HG02571 (cell line): ENCODE data around the gene EPHA8.

Experiments used
- ATAC-seq: cut with Tn5 transposase; IDR thresholded peaks from one replicate; pipeline ENCODE4 v1.9.1; 2021; ENCODE audit warnings: mild to moderate bottlenecking, moderate library complexity; ENCODE audit not compliant: unreplicated experiment

Gene EPHA8

DNA sequence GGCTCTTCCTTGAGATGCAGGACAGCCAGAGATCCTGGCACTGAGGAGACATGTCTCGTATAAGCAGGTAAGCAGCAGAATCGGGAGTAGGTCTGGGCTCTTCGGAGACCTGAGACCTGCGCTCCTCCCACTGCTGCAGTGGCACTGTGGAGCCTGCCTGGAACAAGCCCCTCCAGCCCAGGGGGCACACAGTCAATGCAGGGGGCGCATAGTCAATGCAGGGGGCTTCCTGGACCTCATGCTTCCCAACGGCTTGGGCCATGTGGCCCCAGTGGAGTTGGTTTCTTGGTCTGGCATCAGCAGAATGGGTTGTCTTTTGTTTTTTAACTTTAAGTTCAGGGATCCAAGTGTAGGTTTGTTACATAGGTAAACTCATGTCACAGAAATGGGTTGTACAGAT is 27.9 kb upstream of the EPHA8 start:
- ATAC-seq = no peak

DNA sequence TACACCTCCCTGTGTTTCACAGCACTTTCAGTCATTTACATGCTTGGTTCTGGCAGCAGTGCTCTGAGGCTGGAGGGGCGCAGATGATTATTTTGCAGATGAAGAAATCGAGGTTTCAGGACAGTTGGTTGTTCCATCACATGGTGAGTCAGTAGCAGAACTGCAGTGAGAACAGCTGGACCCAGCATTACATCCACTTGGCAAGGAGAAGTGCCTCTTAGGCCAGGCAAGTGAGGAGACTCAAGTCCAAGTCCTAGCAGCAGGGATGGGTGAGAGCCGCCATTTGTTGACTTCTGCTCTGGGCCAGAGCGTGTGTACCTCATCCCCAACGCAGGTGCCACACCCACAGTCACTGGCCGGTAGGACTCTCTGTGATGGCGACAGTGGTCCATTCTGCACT is 26.8 kb upstream of the EPHA8 start:
- ATAC-seq = no peak

DNA sequence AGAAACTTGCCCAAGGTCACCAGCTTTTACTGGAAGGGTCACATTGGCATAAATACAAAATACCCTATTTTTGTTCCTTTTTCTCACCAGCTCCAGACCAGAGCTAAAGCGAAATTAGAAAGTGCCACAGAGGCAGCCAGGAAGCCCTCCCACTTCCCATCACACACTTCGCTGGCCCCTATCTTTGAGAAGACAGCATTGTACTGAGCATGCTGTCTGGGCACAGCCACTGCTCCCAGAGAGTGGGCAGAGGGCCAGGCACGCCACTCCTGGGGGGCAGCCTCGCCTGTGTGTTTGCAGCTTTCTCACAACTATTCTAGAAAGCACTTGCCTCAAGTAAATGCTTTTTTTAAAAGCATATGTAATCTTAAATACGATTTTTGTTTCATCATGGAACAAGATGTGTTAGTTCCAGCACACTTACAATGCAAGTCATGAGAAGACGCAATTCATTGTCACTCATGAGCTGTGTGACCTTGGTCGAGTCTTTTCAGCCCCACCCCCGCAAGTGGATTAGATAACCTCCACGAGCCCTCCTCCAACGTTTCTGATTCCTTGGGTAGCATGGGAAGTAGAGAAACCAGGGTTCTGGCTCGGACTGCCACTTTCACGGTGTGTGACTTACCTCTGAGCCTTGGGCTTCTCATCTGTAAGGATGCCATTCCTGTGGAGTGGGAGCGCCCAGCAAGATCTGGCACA is 25.7 kb upstream of the EPHA8 start:
- ATAC-seq = no peak

DNA sequence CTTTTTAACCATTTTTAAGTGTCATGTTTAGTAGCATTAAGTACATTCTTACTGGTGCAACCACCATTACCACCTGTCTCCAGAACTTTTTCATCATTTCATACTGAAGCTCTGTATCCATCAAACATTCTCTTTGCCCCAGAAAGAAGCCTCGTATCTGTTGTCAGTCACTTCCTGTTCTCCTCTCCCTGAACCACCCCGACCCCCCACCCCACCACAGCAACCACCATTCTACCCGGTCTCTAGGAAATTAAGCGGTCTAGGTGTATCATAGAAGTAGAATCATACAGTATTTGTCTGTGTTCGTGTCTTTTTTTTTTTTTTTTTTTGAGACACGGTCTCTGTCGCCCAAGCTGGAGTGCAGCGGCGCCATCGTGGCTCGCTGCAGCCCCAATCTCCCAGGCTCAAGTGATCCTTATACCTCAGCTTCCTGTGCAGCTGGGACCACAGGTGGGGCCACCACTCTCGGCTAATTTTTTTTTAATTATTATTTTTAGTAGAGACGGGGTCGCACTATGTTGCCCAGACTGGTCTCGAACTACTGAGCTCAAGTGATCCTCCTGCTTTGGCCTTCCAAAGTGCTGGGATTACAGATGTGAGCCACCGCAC is 23.7 kb upstream of the EPHA8 start:
- no peak for ATAC-seq

DNA sequence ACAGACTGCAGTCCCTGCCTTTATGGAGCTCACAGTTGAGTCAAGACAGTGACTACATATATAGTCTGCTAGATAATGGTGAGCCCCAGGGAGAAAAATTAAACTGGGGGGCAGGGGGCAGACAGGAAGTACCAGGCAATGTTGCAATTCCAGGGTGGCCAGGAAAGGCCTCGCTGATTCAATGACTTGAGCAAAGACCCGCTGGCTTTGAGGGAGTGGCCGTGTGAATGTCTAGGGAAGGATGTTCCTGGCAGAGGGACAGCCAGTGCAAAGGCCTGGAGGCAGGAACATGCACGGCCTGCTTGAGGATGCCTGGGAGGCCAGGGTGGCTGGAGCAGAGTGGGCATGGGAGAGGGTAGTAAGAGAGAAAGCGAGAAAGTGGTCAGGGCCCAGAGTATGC is 23.0 kb upstream of the EPHA8 start:
- no peak for ATAC-seq

DNA sequence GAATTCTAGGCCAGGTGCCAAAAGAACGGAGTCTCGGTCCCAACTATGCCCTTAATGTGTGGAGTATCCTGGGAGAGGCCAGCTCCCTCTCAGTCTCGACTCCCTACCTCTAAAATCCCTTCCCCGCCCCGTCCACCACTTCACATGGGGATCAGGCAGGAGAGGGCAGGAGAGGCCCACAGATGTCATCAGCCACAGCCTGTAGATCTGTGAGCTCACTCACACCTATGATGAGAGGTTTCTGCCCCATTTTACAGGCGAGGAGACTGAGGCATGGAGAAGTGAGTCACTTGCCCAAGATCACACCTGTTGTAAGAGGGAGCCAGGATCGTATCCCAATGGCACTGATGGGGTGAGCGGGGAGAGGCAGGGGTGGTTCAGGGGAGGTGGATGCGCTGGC is 20.4 kb upstream of the EPHA8 start:
- no peak for ATAC-seq

DNA sequence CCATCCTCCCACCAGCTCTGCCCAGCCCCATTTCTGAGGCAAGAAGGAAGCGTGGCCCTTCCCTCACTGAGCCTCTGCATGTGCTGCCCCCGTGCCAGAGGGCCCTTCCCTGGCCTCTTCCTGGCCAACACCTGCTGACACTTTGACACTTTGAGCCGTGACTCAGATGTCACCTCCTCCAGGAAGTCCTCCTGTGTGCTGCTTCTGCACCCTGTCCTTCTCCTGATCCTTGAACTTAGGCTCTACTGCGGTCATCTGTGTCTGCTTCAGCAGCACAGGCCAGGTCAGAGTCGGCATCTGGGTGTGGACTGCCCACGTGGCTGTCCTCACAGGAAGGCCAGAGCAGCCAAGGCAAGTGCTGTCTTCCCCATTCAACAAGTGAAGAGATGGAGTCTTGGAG is 19.6 kb upstream of the EPHA8 start:
- ATAC-seq = no peak

DNA sequence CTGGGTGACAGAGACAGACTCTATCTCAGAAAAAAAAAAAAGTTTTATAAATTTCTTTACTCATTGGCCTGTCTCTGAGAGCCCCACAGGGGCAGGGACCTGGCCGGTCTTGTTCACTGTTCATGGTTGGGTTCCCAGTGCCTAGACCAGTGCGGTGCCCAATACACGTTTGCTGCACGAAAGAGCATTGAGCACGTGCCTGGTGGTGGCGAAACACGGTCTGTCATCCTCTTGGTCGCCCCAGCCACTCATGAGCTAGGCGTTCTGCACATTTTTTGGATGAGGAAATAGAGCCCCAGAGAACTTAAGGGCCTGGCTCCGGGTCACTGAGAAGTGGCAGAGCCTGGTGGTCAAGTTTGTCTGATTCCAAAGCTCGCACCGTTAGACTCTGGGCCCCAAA is 18.7 kb upstream of the EPHA8 start:
- ATAC-seq = no peak

DNA sequence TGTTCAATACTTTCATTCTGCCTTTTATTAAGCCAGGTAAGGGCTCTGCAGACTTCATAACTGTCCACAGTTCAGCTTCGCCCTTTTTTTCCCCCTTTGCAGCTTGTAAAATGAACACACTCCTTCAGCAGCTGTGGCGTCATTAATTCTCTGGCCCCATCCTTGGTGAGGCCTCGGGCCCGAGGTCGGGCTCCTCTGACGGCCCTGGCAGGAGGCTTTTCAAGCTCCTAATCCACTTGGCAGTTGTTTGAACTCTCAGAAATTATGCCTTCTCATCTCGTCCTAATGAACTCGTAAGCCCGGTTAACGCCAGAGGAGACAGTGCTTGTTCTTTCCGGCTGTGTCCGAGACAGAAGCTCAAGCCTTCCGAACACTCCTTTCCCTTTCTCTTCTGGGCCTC is 18.1 kb upstream of the EPHA8 start:
- no peak for ATAC-seq

DNA sequence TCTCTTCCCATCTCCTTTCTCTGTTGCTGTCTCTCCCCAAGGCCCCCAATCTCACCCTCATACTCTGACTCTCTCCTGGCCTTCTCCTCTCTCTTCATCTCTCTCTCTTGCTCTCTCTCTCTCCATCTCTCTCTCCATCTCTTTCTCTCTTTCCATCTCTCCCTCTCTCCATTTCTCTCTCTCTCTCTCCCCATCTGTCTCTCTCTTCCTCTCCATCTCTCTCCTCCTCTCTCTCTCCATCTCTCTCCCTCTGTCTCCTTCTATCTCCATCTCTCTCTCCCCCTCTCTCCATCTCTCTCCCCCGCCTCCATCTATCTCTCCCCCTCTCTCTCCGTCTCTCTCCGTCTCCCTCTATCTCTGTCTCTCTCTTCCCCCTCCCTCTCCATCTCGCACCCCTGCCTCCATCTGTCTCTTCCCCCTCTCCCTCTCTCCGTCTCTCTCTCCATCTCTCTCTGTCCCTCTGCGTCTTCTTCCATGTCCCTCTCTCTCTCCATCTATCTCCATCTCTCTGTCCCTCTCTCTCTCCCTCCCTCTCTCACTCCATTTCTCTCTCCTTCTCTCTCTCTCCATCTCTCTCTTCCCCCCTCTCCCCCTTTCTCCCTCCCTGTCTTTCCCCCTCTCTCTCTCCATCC is 16.0 kb upstream of the EPHA8 start:
- ATAC-seq = no peak

DNA sequence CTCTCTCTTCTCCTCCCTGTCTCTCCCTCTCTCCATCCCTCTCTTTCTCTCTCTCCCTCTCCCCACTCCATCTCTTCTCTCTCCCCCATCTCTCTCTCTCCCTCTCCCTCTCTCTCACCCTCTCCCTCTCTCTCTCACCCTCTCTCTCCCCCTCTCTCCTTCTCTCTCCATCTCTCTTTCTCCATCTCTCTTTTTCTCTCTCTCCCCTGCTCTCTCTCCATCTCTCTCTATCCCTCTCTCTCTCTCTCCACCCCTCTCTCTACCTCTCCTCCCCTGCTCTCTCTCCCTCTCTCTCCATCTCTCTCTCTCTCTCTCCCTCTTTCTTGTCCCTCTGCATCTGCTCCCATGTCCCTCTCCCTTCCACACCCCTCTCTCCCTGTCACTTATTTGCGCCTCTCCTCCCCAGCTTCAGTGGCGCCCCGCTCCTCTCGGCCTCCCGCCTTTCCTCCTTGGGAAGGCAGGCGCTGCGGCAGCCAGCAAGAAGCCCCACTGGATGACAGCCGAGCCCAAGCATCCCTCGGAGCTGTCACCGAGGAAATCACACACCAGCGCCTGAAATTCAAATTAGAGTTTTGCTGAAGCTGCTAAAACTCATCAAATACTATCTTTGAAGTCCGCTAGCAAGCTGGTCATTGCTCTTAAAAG is 15.3 kb upstream of the EPHA8 start:
- ATAC-seq = no peak

DNA sequence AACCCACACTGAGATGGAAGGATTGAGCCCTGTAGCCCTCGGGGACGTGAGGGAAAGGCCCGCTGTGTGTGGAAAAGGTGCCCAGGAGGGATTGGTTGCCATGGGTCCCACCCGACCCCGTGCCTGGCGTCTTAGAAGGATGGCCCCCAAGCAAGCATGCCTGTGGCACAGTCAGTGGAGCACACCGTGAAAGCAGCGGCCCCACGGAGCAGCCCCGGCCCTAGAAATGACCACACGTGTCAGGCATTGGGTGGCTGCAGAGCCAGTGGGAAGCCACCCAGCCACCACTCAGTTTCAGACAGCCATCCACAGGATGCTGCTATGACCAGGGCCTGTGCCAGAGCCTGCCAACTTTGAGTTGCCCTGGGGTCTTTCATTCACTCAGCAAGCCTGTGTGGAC is 13.3 kb upstream of the EPHA8 start:
- no peak for ATAC-seq

DNA sequence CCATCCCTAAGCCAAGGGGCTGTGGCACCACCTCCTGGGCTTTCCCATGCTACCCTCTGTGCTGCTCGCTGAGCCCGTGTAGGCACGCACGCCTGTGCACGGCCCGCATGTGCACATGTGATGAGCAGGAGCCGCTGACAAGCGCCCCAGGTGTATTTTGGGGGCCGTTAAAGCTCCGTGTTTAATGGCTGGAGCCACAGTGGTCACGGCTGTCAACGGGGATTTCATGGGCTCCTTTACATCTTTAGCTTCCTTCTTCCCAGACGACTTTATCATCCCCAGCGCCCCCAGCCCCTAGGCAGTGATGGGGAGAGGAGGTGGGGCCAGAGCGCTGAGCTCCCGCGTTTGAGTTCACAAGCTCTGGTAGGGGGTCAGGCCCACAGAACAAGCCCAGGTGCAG is 11.7 kb upstream of the EPHA8 start:
- no peak for ATAC-seq

DNA sequence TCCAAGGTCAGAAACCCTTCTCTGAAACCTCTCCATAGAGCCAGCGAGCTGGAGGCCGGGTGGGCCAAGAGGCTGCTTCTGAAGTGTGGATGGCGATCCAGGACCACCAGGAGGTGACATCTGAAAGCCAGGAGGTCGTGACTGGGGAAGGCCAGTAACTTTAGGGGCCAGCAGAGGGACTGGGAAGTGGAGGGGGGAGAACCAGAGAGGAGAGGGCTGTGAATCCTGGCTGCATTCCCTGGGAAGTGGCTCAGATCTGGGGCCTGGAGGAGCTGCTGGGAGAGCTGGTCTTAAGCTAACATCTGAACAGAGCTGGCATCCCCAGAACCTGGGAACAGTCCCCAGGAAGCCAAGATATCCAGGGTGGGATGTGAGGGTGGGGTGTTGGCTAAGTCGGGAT is 11.3 kb upstream of the EPHA8 start:
- no peak for ATAC-seq

DNA sequence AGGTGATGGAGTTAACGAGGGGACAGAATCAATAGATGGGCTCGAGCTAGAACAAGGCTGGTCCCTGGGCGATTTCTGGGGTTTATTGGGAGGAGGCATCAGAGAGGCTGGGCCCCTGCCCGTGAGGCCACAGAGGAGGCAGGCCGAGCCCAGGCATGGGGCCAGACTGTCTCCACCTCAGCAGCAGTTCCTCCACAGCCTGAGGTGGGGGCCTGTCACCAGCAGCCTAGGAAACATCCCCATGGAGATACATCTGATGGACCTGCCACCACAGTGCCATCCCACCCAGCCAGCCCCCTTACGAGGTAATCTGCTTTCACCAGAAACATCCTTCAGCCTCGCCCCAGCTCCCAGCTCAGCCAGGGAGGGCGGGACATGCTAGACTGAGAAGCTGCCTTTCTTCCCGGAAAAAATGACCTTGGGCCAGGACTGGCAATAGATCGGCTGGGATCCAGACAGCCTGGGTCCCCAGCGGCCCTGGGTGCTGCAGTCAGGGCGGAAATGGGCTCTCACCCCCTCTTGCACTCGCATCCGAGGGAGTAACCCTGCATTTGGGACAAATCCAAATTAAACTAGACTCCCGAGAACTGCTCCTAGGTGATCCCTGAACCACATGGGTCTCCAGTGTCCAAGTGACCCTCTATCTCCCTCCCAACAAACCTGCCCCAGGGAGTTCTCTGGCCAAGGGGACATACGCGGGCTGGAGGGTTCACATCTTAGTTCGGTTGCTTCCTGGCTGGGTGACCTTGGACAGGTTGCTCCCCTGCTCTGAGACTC is 10.0 kb upstream of the EPHA8 start:
- ATAC-seq = no peak

DNA sequence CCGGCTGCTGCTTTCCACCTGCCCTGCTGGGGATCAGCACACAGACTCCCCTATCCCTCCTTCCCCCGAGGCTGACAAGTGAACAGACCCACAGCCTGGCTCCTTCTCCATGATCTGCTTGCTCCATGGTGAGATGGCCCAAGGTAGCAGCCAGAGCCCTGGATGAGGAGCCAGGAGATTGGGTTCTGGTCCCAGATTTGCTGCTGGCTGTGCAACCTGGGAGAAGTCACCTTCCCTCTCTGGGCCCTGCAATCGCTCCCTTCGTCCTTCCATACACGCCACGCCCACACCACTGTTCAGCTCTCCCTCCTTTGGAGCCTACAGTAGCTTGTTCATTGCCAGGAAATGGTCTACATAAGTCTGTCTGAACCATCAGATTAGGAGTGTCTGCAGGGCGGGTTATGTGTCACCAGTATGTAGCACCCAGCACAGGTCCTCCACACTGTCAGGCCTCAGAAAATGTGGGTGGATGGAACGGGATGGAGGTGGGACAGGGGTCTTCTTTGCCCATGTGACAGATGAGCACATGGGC is 9.2 kb upstream of the EPHA8 start:
- no peak for ATAC-seq

DNA sequence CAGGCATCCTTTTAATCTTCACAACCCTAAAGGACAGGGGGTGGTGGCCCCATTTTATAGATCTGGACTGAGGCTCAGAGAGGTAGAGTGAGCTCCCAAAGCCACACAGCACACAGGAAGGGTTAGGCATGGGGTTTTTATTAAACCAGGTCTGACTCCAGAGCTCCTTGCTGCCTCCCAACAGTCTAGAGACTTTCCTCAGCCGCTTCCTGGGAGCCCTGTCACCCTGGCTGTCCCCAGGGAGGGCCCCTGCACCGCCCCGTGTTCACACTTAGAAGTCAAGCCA is 8.0 kb upstream of the EPHA8 start:
- no peak for ATAC-seq

DNA sequence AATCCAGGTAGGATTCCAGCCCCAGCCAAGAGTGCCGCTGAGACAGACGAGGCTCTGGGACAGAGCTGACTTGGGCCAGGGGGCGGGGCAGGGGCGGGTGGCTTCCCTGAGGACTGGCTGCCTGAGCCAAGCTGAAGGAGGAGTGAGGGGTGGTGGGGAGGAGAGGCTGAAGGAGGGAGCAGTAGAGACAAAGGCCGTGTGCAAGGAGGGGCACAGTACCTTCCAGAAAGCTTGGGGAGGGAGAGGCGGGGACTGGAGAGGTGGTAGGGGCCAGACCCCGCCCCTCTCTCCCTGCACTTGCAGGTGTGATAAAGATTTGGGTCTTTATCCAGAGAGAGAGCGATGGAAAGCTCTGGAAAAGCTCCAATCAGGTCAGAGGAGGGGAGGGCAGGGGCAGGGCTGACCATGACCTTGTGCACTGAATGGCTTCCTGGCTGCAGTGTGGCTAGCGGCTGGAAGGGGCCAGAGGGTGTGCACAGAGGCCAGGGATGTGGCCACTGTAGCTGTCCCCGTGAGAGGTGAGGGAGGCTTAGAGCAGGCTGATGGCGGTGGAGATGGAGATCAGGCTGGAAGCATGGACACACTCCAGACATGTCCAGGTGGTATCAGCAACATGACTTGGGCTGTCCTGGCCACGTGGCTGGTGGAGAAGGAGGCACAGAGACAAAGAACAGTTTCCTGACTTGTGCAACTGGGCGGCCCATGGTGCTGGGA is 6.7 kb upstream of the EPHA8 start:
- ATAC-seq = no peak

DNA sequence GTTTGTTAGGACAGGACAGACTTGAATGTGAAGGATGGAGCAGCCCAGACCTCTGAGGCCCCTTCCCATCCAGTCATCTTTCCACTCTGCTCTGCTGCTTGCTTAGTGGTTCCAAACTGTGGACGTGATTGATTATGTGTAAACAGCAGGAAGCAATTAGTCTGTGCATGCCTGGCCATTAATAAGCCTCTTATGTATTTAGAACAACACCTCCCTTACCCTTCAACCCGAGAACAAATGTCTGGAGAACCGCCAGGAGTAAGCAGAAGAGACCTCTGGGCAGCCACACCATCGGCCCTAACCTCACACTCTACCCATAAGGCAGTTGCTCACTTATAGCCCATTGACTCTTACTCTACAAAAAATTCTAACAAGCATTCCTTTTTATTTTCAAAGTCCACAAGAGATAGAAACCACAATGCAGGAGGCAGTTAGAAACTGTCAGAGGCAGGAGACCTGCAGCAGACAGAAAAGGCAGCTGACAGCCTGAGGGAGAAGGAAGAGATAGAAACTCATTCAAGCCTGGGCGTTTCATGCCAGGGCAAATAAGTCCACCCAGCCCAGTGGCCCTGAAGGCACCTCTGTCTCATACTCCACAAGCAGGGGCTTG is 5.8 kb upstream of the EPHA8 start:
- no peak for ATAC-seq
